Activated T-cell treated with anti-CD3 and anti-CD28 coated beads, Interleukin-2, amount 50 U/mL, for 72 hours (primary cell): Measurements from ENCODE around the gene SUMO2. TPM values are rescaled to one million over a fixed set of nuclear protein-coding genes. Genes with fewer than 3 reads are reported as not detected.
"Not testable (repeated sequence)": the region's sequence is repeated elsewhere in the genome, so short reads cannot be mapped to it uniquely, and the experiment has no call there.

Experiments used
- ATAC-seq, 2 donors: fragments of 150-1000 bp; cut with Tn5 transposase; replicated peaks in 1 of 2; 2 replicates each; pipeline ENCODE4 v1.10.0; 2021; ENCODE audit warnings: moderate library complexity in 2 of 2, mild to moderate bottlenecking in 1 of 2
- DNase-seq, 2 donors: peaks; one replicate each; pipeline ENCODE4 v3.0.0; 2021 to 2022; ENCODE audit warnings: mixed read lengths in 1 of 2
- H3K27ac Mint-ChIP-seq: one replicate; pipeline ENCODE4 v1.8.0; 2022; ENCODE audit warnings: mild to moderate bottlenecking, moderate library complexity, mixed read lengths
- H3K27me3 Mint-ChIP-seq: one replicate; pipeline ENCODE4 v1.8.0; 2022; ENCODE audit warnings: low read depth, mixed read lengths
- H3K36me3 Mint-ChIP-seq, 2 donors: one replicate each; pipeline ENCODE4 v1.8.0; 2022; ENCODE audit warnings: mixed read lengths in 2 of 2, mild to moderate bottlenecking in 1 of 2; ENCODE audit not compliant: insufficient read depth in 2 of 2
- H3K4me1 Mint-ChIP-seq: one replicate; pipeline ENCODE4 v1.8.0; 2022; ENCODE audit warnings: low read depth, mixed read lengths
- H3K4me3 Mint-ChIP-seq, 2 donors: one replicate each; pipeline ENCODE4 v1.8.0; 2022; ENCODE audit warnings: mild to moderate bottlenecking in 2 of 2, mixed read lengths in 2 of 2, moderate library complexity in 2 of 2
- H3K9me3 Mint-ChIP-seq, 2 donors: one replicate each; pipeline ENCODE4 v1.8.0; 2022; ENCODE audit warnings: mixed read lengths in 2 of 2
- total RNA-seq, 2 donors: library from RNA; stranded (reverse); gene quantifications; one replicate each; pipeline ENCODE4 v1.2.3, GENCODE V29; 2022

Gene SUMO2
- total RNA-seq = 100 to 1,000 TPM; 361 to 368 TPM

DNA sequence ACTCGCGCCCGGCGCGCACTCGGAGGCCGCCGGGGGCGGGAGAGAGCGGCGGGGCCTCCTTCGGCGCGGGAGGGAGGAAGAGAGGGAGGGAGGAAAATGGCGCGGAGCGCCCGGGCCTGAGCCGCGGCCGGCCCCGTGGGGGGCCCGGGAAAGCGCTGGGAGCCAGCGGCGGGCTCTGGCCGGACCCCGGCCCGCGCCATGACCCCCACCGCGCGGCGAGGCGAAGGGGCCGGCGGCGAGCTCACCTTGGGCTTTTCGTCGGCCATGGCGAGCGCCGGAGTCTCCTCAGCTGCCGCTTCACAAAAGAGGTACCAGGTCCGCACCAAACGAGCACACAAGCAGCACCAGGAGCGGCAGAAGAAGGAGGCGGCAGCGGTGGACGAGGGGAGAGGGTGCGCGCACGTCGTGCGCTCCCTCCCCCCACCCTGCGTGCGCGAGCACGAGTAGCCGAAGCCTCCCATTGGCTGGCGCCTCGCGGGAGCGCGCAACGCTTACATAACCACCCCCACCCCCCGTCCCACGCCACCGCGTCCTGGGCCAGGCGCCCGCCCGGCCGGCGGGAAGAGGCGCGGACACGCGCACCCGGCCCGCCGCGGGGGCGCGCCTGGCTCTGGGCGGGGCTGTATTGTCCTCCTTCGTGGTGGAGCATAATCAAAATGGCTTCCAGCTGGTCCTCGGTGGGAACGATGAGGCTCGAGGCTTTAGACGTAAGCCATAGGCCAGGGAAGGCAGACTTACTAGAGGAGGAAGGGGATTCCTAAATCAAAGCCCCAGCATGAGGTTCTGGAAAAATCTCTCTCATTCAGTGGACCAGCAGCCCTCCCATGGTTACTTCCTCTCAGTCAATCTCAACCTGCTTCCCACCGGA, at the start of gene SUMO2:
SUMO2 (minus strand) TSS at position 391 of the 868 bp plus-strand sequence; CDS start at position 266, 125 bp downstream.
- peak; percentile 84 to 85 for ATAC-seq
- peak within 1 kb of the TSS; percentile 90 to 99 for H3K4me3 Mint-ChIP-seq
- peak within 1 kb of the TSS; percentile 99 for H3K27ac Mint-ChIP-seq
- H3K36me3 Mint-ChIP-seq = peaks cover 7 to 16% of the 10 kb centered on the region in 2 donors
- peaks cover 42% of the 10 kb centered on the region for H3K4me1 Mint-ChIP-seq
- peak; percentile 93 to 98 for DNase-seq
- no peaks in the 10 kb centered on the region for H3K9me3 Mint-ChIP-seq
- H3K27me3 Mint-ChIP-seq = no peaks in the 10 kb centered on the region

DNA sequence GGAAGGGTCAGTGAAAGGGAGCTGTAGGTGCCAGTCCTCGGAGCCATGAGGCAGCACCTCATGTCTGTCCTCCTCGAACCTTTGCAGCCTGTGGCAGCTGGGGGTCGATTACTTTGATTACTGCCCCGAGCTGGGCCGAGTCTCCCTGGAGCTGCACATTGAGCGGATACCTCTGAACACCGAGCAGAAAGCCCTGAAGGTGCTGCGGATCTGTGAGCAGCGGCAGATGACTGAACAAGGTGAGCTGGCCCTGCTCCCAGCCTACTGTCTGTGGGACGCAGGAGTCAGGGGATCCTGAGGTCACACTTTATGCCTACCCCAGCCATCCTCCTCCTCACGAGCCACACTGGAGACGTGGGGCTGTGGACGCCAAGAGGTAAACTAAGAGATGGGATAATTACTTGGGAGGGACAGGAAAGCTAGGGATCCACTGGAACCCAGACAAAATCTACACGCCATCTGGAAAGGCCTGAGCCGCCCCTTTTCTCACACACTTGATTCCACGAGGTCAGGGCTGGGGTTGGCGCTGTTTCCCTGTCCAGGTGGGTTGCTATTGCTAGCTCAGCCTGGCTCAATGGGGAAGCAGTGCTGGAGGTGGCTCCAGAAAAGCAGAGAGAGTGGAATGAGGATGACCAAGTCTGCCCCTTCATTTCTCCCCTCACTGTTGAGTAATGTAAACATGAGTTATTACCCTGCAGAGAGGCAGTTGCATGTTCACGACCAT, 49.1 kb upstream of the SUMO2 start:
- H3K36me3 Mint-ChIP-seq = peaks cover 3 to 26% of the 10 kb centered on the region in 2 donors
- H3K9me3 Mint-ChIP-seq = no peaks in the 10 kb centered on the region
- ATAC-seq (no peak), DNase-seq (no peak)
- H3K4me1 Mint-ChIP-seq = no peaks in the 10 kb centered on the region
- H3K27ac Mint-ChIP-seq = no peak overlapping the region
- H3K27me3 Mint-ChIP-seq = no peaks in the 10 kb centered on the region
- H3K4me3 Mint-ChIP-seq = no peak overlapping the region

DNA sequence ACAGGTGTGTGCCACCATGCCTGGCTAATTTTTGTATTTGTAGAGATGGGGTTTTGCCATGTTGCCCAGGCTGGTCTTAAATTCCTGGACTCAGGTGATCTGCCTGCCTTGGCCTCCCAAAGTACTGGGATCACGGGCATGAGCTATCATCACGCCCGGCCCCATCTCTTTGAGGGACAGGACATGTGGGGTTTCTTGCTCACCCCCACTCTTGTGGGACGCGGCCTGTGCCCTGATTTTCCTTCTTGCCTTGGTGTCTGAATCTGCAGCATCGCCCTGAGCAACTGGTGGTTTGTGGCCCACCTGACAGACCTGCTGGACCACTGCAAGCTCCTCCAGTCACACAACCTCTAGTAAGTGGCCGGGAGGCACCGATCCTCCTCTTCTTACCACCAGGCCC, 48.3 kb upstream of the SUMO2 start:
- DNase-seq (no peak), ATAC-seq (no peak)
- H3K4me1 Mint-ChIP-seq = no peaks in the 10 kb centered on the region
- H3K27me3 Mint-ChIP-seq = no peaks in the 10 kb centered on the region
- H3K4me3 Mint-ChIP-seq = no peak overlapping the region
- no peaks in the 10 kb centered on the region for H3K9me3 Mint-ChIP-seq
- peaks cover 3 to 20% of the 10 kb centered on the region in 2 donors for H3K36me3 Mint-ChIP-seq
- H3K27ac Mint-ChIP-seq = no peak overlapping the region

DNA sequence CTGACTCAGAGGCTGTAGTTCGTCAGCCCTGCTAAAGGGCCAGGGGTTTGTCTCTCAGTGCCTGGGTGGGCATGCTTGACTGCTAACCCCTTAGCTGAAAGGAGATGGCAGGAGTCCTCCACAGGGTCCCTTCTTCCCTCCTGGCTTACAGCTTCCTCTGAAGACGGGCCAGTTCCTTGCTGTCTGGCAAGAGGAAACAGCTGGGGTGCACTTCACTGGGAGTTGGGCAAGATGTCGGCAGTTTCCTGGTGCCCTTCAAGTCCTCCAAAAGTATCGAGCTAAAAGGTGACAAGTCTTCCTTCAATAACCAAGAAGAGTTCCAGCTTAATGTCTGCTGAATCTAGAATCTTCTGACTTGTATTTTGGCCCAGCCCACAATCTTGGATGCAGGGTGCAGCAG, 46.1 kb upstream of the SUMO2 start:
- ATAC-seq = no peak
- Mint-ChIP-seq H3K27ac (no peak overlapping the region), H3K27me3 (no peaks in the 10 kb centered on the region), H3K36me3 (peaks cover 3 to 14% of the 10 kb centered on the region in 2 donors), H3K4me1 (no peaks in the 10 kb centered on the region), H3K4me3 (no peak overlapping the region), H3K9me3 (no peaks in the 10 kb centered on the region)
- DNase-seq = no peak

DNA sequence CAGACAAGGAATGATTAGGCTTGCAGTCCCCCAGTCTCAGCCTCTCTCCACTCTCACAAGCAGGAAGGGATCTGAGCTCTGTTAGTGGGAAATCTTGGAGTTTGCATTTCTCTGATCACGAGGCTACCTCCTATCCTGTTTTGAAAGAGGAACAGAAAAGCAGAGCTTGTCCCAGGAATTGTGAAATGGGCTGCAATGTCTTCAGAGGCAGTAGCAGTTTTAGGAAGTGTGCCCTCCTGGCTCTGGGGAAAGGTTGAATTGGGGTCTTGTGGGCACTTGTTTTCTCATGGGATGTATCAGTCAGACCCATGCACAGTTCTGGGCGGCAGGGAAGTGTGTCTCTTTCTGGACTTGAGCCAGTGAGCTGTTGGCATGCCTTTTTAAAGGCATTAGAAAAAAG, 45.5 kb upstream of the SUMO2 start:
- ATAC-seq = no peak
- DNase-seq = no peak
- Mint-ChIP-seq H3K4me3 (no peak overlapping the region), H3K9me3 (no peaks in the 10 kb centered on the region), H3K27ac (no peak overlapping the region), H3K27me3 (no peaks in the 10 kb centered on the region), H3K36me3 (peaks cover 3 to 14% of the 10 kb centered on the region in 2 donors), H3K4me1 (no peaks in the 10 kb centered on the region)

DNA sequence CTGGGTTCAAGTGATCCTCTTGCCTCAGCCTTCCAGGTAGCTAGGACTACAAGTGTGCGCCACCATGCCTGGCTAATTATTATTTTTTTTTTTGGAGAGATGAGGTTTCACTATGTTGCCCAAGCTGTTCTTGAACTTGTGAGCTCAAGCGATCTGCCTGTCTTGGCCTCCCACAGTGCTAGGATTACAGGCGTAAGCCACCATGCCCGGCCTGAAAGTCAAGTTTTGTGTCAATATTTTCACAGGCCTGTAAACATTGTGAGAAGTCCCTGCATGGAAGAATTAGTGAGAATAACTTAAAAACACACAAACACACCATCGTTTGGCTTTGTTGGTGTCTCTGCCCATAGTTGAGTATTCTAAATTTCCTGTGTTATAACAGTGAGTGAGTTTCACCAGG, 45.0 kb upstream of the SUMO2 start:
- H3K27me3 Mint-ChIP-seq = no peaks in the 10 kb centered on the region
- H3K9me3 Mint-ChIP-seq = no peaks in the 10 kb centered on the region
- no peaks in the 10 kb centered on the region for H3K4me1 Mint-ChIP-seq
- no peak overlapping the region for H3K27ac Mint-ChIP-seq
- peaks cover 5 to 13% of the 10 kb centered on the region in 2 donors for H3K36me3 Mint-ChIP-seq
- H3K4me3 Mint-ChIP-seq = no peak overlapping the region
- ATAC-seq (no peak), DNase-seq (no peak)

GRCh38 chr17:75225016-75225415, 42.3 kb upstream of the SUMO2 start:
- H3K4me1 Mint-ChIP-seq = no peaks in the 10 kb centered on the region
- DNase-seq (no peak), ATAC-seq (no peak)
- H3K27ac Mint-ChIP-seq = no peak overlapping the region
- no peaks in the 10 kb centered on the region for H3K9me3 Mint-ChIP-seq
- peaks cover 8 to 11% of the 10 kb centered on the region in 2 donors for H3K36me3 Mint-ChIP-seq
- no peaks in the 10 kb centered on the region for H3K27me3 Mint-ChIP-seq
- no peak overlapping the region for H3K4me3 Mint-ChIP-seq

DNA sequence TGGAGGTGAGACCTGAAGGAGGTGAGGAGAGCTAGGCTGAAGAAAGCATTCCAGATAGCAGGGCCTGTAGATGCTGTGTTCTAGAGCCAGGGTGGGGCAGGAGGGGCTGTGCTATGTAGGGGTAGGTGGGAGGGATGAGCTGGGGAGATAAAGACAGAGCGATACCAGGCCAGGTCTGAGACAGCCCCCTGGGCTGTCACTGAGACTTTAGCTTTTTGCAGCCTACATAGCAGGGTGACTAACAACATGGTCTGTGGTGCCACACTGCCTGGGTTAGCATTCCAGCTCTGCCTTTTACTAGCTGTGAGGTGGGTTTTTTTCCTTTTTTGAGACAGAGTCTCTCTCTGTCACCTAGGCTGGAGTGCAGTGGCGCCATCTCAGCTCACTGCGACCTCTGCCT, 37.1 kb upstream of the SUMO2 start:
- H3K27me3 Mint-ChIP-seq = no peaks in the 10 kb centered on the region
- H3K27ac Mint-ChIP-seq = no peak overlapping the region
- H3K4me1 Mint-ChIP-seq = no peaks in the 10 kb centered on the region
- H3K9me3 Mint-ChIP-seq = no peaks in the 10 kb centered on the region
- ATAC-seq = no peak
- peaks cover 13 to 31% of the 10 kb centered on the region in 2 donors for H3K36me3 Mint-ChIP-seq
- no peak for DNase-seq
- no peak overlapping the region for H3K4me3 Mint-ChIP-seq

DNA sequence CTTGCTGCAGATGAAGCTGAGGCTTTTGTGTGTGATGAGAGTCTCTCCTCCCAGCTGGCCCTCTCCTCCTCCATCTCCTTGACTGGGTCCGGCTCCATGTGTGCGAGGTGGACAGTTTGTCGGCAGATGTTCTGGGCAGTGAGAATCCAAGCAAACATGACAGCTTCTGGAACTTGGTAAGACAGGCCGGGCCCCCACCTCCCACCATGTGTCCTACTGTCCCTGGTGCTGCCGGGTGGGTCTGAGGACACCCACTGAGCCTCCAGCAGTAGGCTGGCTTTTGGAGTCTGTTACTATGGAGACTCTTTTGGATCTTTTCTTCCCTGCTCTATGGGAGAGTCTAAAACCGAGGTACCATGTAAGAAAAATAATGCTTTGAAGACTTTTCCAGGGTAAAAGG, 35.4 kb upstream of the SUMO2 start:
- no peak overlapping the region for H3K4me3 Mint-ChIP-seq
- no peak for DNase-seq
- H3K27me3 Mint-ChIP-seq = no peaks in the 10 kb centered on the region
- H3K27ac Mint-ChIP-seq = no peak overlapping the region
- H3K9me3 Mint-ChIP-seq = no peaks in the 10 kb centered on the region
- H3K4me1 Mint-ChIP-seq = no peaks in the 10 kb centered on the region
- ATAC-seq = no peak
- peaks cover 13 to 27% of the 10 kb centered on the region in 2 donors for H3K36me3 Mint-ChIP-seq

DNA sequence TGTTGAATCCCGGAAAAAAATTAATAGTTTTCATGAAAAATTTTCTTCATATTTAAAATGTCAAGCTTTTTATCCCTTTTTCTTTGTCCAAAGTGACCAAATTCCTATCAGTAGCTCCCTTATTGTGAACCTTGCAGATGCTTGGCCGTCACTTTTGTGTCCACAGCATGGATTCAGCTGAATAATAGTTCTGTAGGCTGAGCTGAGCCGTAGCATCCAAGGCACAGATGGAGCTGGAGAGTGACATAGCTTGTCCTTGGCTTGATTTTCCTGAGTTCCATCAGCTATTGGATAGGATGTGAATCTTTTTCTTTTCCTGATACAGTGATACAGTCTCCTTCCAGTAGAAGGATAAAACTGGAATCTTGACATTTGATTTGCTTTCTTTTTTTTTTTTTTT, 26.3 kb upstream of the SUMO2 start:
- Mint-ChIP-seq H3K27me3 (no peaks in the 10 kb centered on the region), H3K4me3 (no peak overlapping the region), H3K27ac (peak overlapping the region; percentile 24), H3K9me3 (no peaks in the 10 kb centered on the region), H3K36me3 (peaks cover 10 to 20% of the 10 kb centered on the region in 2 donors), H3K4me1 (peaks cover 33% of the 10 kb centered on the region)
- no peak for DNase-seq
- ATAC-seq = no peak

DNA sequence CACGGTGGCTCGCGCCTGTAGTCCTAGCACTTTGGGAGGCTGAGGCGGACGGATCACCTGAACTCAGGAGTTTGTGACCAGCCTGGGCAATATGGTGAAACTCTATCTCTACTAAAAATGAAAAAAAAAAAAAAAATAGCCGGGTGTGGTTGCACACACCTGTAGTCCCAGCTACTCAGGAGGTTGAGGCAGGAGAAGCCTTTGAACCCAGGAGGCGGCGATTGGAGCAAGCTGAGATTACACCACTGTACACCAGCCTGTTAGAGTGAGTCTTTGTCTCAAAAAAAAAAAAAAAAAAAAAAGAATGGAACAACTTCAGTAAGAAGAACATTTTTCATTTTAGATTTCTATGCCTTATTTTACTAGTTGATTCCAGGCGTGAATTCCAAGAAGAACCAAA, 25.4 kb upstream of the SUMO2 start:
- peak overlapping the region; percentile 42 for H3K27ac Mint-ChIP-seq
- H3K27me3 Mint-ChIP-seq = no peaks in the 10 kb centered on the region
- H3K4me1 Mint-ChIP-seq = peaks cover 34% of the 10 kb centered on the region

GRCh38 chr17:75207760-75208159, 25.0 kb upstream of the SUMO2 start:
- no peaks in the 10 kb centered on the region for H3K27me3 Mint-ChIP-seq
- peaks cover 34% of the 10 kb centered on the region for H3K4me1 Mint-ChIP-seq
- peak overlapping the region; percentile 42 for H3K27ac Mint-ChIP-seq
- H3K36me3 Mint-ChIP-seq = peaks cover 7 to 20% of the 10 kb centered on the region in 2 donors
- no peak overlapping the region for H3K4me3 Mint-ChIP-seq
- DNase-seq = no peak
- no peak for ATAC-seq
- H3K9me3 Mint-ChIP-seq = no peaks in the 10 kb centered on the region

More for the DNA sequence above, 25.4 kb upstream of the SUMO2 start:
- Mint-ChIP-seq H3K9me3 (no peaks in the 10 kb centered on the region), H3K36me3 (peaks cover 10 to 20% of the 10 kb centered on the region in 2 donors), H3K4me3 (no peak overlapping the region)
- ATAC-seq (no peak), DNase-seq (no peak)

GRCh38 chr17:75207050-75207407, 24.3 kb upstream of the SUMO2 start:
- Mint-ChIP-seq H3K36me3 (peaks cover 7 to 20% of the 10 kb centered on the region in 2 donors), H3K4me1 (peaks cover 34% of the 10 kb centered on the region), H3K4me3 (peak overlapping the region; percentile 88 to 92), H3K27ac (peak overlapping the region; percentile 97)
- not testable (repeated sequence) for H3K9me3 Mint-ChIP-seq, ATAC-seq, H3K27me3 Mint-ChIP-seq, DNase-seq
